ENCODE measurements around the gene LRRC4B. TPM values are rescaled to one million over a fixed set of nuclear protein-coding genes. Genes with fewer than 3 reads are reported as not detected.

LRRC4B gene
- total RNA-seq, 1 experiment from 2014 or later = 3.8 TPM

GRCh38 chr19:50580970-50581634 is 12.9 kb upstream of the LRRC4B start:
- H3K14ac ChIP-seq (ENCODE audit: insufficient read depth, low read length) = no peak overlapping the region
- H2BK120ac ChIP-seq (ENCODE audit: low read depth, low read length, poor library complexity, severe bottlenecking) = no peak overlapping the region
- H3K36me3 Mint-ChIP-seq (ENCODE audit: insufficient read depth in 1 of 3, low read depth in 3 of 3) = peaks cover 2 to 6% (median 2%) of the 10 kb centered on the region in 3 experiments; a peak in 3 of 7 replicates
- H3K18ac ChIP-seq (ENCODE audit: insufficient read length, low read depth, low read length) = no peak overlapping the region
- H2BK20ac ChIP-seq (ENCODE audit: low read depth, low read length, poor library complexity, severe bottlenecking) = no peak overlapping the region
- H3K23ac ChIP-seq (ENCODE audit: insufficient read length, low read depth, low read length) = no peak overlapping the region
- H4K8ac ChIP-seq (replicated peaks; ENCODE audit: insufficient read length, low read depth, low read length) = no peak overlapping the region
- H3K27ac Mint-ChIP-seq = peak overlapping the region in 1 of 3 experiments; percentile 20; a peak in 1 of 7 replicates
- no peak for DNase-seq
- TF ChIP-seq CTCF (conservative IDR thresholded peaks at IDR 0.05) = no peak
- H3K4me3 Mint-ChIP-seq = no peak overlapping the region
- no peak overlapping the region for H4K91ac ChIP-seq (ENCODE audit: insufficient read length, low read depth, low read length)
- H3K4me2 ChIP-seq (ENCODE audit: insufficient read depth, insufficient read length, low read length) = no peak overlapping the region
- no peak overlapping the region for H2BK15ac ChIP-seq (ENCODE audit: low read depth, low read length)
- H4K20me1 ChIP-seq (ENCODE audit: control insufficient read depth, insufficient read depth, insufficient read length) = no peaks in the 10 kb centered on the region
- no peak overlapping the region for H2BK5ac ChIP-seq (ENCODE audit: insufficient read length, low read length)
- H3K4me1 Mint-ChIP-seq = peaks cover 8 to 11% of the 10 kb centered on the region in 2 experiments
- peaks cover 24% of the 10 kb centered on the region for H3K27me3 Mint-ChIP-seq (ENCODE audit: low read depth)
- no peaks in the 10 kb centered on the region for H3K27me3 ChIP-seq (ENCODE audit: insufficient read depth, low read length)
- H2AK5ac ChIP-seq (ENCODE audit: insufficient read length, low read length) = no peak overlapping the region
- no peak overlapping the region for H2BK12ac ChIP-seq (ENCODE audit: insufficient read length, low read depth, low read length)
- H3K4ac ChIP-seq (ENCODE audit: low read depth, low read length) = no peak overlapping the region
- H3T11ph ChIP-seq (ENCODE audit: low read length) = no peak overlapping the region
- H2AFZ ChIP-seq (ENCODE audit: low read length) = no peak overlapping the region
- H3K9me3 Mint-ChIP-seq = peaks cover 7 to 8% of the 10 kb centered on the region in 2 experiments
- no peak overlapping the region for H3K27ac ChIP-seq (ENCODE audit: insufficient read length, low read depth, low read length)
- peak overlapping the region; percentile 13 for H3K9ac ChIP-seq (ENCODE audit: extremely low read depth, insufficient read length, low read length)
- H3K9me3 ChIP-seq (ENCODE audit: control insufficient read depth, low read depth, low read length) = no peaks in the 10 kb centered on the region
- H3K23me2 ChIP-seq (ENCODE audit: insufficient read length, low read depth, low read length, poor library complexity, severe bottlenecking) = no peaks in the 10 kb centered on the region
- no peaks in the 10 kb centered on the region for H3K79me2 ChIP-seq (ENCODE audit: insufficient read depth, low read length)
- peaks cover 3% of the 10 kb centered on the region; the same call in 1 of the 2 replicates for H3K4me1 ChIP-seq (ENCODE audit: insufficient read depth, low read length)
- no peaks in the 10 kb centered on the region for H3K79me1 ChIP-seq (ENCODE audit: insufficient read depth, low read depth, low read length, poor library complexity, severe bottlenecking)
- no peak overlapping the region for H3K56ac ChIP-seq (ENCODE audit: insufficient read length, low read depth, low read length)
- WGBS (ENCODE audit: extremely low coverage, insufficient read length, low lambda C conversion rate) = no CpG with 5 or more reads among the region's 13 CpGs
- H4K5ac ChIP-seq (ENCODE audit: insufficient read length, low read depth, low read length) = no peak overlapping the region
